HCEC 1CT (cell line): ENCODE results near the gene INSL3.
A peak's percentile ranks its signal among the peaks of the same experiment; 100 is the strongest.

ENCODE experiments used
- DNase-seq: peaks from one replicate; pipeline ENCODE4 v3.0.0-alpha.2; 2017

INSL3 gene

DNA sequence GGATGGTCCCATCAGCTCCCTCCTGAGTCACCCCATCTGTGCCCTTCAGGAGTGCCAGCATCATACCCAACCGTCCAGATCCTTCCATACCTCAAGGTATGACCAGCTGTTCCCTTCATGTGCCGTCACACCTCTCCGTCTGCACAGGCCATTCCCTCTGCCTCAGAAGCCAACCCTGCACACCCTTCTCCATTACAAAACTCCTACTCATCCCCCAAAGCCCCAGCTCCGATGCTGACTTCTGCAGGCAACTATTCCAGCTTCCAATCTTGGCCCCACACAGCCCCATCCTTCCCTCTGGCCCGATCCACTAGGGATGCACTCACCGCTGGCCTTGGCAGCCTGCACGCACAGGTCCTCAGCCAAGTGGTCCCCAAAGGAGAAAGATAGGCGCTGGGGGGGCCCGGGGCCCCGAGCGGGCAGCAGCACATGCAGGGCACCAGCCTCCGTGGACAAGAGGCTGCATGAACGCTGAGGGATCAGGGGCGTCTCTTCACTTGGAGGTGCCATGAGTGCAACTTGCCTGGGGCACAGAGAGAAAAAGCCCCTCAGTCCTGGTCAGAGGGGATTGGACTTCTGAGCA is 22.7 kb upstream of the INSL3 start:
- DNase-seq = no peak

DNA sequence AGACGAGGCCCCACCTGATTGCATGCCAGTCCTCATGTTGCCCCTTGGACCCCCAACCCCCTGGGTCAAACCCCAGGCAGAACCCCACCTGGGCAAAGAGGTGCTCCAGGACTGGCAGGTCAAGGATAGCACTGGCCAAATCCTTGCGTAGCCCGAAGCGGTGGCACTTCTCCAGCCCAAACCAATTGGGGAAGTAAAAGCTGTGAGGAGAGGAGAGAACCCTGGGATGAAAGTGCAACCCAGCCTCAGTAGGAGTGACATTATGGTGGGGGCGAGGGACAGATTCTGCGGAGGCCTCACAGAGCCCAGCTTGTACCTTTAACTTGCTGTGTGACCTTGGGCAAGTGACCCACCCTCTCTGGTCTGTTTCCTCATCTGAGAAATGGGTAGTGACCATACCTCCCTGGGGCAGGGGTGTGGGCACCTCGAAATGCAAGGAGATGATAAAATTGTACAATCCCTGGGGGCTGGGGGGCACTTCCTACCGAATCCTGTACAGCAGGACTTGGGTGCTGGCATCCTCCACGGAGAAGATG is 22.0 kb upstream of the INSL3 start:
- DNase-seq = no peak

DNA sequence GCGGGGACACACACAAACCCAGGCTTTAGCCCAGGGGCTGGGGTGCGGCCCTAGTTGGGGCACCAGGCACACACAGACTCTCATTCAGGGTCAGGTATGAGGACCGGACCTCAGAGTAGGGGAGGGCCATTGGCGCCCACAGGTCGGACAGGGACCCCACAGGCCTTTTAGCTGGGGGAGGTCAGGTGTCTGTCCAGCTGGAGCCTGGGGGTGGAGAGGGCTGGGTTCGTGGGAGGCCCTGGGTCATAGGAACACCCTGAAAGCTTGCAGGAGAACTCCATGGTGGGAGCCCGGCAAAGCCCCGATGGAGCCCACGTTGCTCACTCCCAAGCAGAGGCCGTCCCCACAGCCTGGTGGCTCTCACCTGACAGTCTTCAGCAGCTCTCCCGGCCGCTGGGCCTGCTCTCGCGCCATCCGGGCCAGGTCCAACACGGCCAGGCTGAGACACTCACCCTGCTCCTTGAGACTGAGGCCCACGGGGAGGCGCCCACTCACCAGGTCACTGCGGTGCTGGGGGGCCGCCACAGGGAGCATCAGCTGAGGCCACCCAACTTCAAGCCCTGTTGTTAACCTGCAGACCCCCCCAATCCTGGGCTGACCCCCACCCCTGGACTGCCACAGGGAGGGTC is 21.5 kb upstream of the INSL3 start:
- DNase-seq = no peak

DNA sequence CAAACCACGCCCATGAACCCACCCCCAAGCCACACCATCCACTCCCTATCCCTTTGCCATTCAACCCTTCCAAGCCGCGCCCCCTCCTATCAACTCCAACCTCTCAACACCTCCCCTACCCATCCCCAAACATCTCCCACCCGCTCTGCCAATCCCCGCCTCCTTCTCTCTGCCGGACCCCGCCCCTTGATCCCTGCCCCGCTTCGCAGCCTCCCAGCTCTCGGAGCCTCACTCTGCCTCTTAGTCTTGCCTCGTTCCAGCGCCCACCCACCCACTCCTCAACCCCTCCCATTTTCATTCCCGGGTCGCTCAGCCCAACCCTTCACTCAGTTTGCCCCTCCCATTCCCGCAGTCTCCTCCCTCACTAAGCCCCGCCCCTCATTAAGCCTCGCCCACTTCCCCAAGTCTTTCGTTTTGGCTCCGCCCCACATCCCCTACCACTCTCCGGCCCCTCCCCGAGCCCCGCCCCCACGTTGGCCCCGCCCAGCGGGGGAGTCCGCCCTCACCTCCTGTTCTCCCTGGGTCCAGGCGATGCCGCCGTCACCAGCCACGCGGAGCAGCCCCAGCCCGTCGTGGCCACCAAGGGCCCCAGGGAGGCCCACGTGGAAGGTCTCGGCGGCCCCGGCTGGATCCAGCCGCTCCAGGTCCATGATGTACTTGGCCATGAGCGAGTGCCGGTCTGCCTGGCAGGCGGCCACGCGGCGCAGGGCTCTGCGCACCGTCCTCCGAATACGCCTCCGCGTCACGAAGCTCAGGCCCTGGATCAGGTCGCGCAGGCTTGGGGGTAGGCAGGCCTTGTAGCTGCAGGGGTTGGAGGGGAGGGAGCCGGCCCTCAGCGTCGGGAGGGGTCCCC is 20.7 kb upstream of the INSL3 start:
- DNase-seq = peak; percentile 75

DNA sequence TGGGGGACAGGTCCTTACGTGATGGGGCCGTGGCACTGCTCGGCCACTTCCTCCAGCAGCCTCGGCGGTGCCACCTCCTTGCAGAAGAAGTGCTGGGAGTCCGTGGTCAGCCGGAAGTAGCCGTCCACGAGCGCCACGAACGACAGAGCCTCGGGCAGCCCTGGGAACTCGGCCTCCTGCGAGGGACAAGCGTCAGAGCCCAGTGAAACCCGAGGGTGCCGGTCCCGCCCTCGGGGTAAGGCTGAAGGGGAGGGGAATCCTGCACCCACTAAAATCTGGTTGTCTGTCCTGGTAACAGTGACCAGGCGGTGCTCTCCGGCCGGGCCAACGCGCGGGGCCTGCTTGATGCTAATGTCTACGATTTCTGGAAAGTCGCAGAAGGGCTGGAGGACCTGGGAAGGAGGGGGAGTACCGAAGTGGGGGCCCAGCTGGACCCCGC is 20.1 kb upstream of the INSL3 start:
- DNase-seq = no peak

DNA sequence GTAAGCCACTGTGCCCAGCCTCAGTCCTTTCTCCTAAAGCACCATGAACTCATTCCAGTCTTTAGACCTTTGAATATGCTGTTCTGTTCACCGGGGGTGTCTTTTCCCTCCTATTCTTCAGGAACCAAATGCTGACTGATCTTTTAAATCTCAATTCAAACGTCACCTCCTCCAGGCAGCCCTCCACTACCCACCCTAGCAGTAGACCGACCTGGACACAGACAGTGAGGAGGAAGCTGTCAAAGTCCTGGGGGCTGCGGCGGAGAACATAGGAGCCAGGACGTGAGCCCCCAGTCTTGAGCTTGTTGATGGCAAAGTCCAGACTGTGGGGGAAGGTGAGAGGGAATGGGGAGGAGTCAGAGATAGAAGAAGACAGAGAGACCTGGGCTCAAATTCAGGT is 18.7 kb upstream of the INSL3 start:
- DNase-seq = no peak

DNA sequence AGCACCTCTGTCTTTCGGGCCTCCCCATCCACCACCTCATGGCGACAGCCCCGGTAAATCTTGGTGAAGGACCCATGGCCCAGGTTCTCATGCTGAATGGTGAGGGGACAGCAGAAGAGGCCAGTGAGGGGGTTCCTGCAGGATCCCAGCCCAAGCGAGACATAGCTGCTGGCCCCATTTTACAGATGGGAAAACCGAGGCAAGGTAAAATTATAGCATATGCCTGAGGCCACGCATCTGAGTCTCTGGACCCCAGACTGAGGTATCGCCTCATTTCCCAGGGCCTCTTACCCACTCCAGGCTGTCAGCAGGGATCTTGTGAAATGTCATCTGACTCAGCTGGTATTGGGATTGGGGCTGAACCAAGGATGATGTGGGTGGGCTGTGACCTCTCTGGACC is 16.7 kb upstream of the INSL3 start:
- no peak for DNase-seq

DNA sequence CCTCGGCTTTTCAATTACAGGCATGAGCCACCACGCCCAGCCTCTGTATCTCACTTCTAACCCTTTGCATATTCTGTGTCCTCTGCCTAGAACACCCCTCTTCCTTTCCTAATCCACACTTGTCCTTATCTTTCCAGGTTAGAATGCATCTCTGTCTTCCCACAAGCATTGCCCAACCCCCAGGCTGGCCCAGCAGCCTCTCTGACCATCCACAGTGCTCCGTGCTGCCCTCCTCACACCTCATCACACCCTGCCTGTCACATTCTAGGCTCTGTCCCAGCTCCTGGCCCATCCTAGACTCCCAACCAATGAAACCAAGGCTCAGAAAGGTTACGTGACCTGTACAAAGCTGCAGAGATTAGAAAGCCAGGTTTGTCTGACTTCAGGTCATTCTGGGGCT is 15.2 kb upstream of the INSL3 start:
- no peak for DNase-seq

DNA sequence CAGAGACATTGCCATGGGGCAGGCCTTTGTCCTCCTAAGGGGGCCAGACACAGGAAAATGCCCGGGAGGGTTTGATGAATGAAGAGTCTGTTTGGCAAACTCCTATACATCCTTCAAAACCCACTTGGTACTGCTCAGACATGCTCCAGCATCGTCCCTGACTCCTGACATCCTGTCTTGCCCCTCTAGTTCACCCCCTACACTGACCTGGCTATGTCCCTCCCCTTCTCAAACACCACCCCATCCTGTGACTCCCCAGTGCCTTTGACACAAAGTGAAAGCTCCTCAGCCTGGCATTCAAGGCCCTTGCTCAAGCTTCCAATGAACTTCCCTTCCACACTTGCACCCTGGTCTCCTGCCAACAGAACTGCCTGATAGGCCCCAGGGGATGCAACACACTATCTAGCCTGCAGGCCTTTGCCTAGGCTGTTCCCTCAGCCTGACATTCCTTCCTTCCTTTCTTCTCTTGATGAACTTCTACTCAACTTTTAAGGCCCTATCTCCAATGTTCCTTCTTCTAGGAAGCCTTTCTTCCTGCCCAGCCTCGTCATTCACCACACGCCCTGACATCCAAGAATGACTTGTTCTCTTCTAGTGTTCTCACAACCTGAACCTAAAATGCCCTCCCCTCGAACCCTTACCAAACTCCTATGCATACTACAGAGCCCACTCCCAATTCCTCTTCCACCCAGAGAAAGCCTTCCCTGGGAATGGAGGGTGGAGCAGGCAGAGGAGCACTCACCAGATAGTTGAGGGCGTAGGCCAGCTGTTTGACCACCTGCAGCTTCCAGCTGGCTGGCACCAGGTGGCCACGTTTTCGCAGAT is 14.1 kb upstream of the INSL3 start:
- no peak for DNase-seq

DNA sequence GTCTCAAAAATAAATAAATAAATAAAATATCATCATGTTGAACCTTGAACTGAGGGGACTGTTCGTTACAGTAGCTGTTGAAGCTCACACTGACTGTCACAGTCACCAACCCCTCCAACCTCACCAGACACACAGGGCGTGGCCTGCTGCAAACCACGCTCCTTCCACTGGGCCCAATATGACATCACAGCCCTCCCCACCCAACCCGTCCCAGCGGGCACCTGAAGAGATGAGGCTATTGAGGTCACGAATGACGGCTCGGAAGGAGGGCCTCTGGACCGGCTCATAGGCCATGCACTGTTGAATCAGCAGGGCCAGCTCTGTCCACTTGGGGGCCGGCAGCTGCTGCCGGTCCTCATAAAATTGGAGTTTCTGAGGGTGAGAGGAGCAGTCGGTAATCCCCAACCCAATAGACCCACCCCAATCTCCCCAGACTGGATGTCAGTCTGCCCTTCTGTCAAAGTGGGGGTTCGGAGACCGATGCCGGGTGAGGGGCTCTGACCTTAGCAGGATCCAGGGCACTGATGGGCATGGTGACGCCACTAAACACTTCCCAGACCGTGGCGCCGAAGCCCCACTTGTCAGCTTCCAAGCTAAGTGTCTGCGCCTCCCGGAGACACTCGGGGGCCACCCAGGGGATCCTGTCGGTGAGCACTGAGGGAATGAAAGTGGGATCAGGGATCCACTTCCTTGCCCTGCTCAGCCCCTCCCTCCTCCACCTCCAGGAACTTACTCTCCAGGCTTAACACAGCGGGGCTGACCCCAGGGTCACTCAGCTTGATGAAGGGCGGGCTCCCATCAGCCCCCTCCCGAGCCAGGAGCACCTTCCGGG is 13.2 kb upstream of the INSL3 start:
- peak; percentile 1 for DNase-seq

DNA sequence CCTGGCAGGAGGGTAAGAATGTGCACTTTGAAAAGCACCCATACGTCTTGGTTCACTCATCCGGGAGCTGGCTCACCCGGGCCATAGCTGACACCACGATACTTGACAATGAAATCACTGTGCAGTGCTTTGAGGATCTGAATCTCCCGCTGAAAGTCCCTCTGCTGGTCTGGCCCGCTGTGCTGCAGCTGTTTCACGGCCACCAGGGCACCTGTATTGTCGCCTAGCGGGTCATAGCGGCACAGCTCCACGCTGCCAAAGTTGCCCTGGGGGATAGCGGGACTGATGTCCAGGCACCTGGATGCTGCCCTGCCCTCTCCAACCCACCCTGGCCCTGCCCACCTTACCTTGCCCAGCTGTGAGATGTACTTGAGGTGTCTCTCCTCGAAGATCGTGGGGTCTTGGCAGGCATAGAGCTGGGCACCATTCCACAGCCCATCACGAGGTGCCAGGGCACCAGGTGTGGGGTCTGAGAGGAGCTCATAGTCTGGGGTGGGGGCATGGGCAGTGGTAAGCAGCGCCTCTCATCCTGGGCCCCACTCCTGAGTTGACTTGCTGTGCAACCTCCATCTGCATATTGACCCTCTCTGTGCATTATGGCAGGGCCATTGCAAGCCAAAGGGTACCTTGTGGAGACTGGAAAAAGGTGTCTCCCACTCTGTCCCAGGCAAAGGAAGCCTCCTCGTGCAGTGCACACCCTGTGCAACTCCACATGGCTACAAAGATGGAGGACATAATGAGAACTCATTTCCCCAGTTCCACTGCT is 11.3 kb upstream of the INSL3 start:
- DNase-seq = no peak

DNA sequence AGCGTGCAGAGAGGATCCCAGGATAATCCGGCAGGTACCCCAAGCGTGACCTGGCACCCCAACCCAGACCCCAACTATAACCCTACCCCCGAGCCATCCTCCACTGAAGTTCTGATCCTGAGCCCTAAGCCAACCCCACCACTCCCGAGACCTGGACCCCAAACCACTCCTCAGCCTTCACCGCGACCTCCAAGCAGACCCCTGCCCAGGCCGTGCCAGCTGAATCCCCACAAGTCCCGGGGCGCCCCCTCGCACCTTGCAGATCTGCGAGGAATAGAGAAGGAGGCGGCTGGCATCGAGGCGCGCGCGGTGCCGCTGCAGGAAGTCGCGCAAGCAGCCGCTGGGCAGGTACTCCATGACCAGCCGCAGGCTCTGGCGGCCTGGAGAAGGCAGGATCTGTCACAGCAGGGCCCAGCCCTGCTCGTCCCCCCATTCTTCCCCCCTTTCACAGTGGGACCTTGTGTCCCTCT is 10.1 kb upstream of the INSL3 start:
- DNase-seq = no peak

DNA sequence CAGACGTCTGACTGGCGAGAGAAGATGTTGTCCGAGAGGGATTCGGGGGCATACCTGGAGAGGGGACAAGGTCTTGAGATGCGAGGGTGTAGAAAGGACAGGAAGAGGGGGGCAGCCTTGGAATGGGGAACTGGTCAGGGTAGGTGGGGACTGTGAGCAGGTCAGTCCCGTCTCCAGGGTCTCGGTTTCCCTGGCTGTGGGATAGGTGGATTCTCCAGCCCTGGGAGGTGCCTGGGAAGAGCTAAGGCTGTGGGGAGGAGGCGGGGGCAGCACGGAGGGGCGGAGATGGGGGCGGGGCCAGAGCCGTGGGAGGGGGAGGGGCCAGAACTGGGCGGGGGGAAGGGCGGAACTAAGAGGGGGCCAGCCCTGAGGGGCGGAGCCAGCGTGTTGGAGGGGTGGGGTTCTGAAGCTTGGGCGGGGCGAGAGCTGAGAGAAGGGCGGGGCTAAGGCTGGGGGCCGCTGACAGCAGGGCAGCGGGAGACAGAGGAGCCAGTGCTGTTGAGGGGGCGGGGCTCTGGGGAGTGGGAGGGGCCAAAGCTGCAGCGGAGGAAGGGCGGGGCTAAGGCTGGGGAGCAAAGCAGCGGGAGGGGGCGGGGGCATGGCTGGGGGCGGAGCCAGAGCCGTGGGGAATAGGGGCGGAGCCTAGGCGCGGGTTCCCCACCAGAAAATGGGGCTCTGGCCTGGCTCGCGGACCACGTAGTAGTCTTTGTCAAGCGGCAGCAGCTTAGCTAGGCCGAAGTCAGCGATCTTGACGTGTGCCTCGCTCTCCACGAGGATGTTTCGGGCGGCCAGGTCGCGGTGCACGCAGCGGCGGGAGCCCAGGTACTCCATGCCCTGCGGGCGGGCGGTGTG is 9.5 kb upstream of the INSL3 start:
- peak; percentile 1 for DNase-seq

DNA sequence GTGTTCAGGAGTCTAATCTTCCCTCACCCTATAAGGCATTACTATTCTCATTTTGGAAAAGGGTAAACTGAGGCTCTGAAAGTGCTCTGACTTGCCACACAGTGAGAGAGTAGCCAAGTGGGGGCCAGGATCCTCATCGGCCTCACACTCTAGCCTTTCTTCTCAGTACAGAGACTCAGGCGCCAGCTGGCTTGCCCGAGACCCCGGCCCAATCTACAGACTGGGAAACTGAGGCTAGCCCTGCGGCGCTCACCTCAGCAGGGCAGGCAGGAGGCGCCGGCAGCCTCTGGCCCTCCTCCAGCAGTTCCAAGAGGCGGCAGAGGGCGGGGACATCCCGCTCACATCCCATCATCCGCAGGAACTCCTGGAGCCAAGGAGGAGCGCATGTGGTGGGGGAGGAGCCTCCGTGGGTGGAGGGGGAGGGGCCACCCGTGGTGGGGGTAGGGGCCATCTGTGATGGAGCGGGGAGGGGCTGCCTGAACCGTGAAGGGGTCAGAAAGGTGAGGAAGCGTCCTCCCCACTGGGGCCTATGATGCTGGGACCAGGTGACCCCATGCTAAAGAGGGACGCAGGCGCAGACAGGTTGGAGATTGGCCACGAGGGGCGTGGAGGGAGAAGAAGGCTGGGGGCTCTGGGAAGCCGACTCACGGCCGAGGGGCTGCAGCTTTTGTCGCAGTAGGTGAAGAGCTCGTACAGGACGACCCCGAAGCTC is 8.7 kb upstream of the INSL3 start:
- peak; percentile 5 for DNase-seq

DNA sequence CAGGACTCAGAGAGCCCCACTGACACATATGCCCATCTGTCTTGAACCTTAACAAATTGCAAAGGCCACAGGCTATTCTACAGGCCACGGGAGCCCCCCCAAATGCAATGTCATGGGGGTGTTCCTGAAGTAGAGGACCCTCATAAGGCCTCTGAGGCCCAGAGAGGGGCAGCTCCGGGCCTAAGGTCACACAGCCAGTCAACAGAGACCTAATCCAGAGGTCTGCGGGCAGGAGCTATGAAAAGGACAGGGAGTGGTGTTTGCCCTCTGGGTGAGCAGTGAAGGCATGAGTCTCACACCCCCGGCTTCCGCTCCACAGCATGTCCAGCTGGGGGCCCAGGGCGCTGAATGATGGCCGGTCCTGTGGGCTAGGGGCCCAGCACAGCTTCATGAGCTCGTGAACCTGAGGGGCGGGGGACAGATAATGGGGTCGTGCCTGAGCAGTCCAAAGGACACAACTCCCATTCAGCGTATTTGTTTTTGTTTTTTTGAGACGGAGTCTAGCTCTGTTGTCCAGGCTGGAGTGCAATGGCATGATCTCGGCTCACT is 5.3 kb upstream of the INSL3 start:
- DNase-seq = no peak

DNA sequence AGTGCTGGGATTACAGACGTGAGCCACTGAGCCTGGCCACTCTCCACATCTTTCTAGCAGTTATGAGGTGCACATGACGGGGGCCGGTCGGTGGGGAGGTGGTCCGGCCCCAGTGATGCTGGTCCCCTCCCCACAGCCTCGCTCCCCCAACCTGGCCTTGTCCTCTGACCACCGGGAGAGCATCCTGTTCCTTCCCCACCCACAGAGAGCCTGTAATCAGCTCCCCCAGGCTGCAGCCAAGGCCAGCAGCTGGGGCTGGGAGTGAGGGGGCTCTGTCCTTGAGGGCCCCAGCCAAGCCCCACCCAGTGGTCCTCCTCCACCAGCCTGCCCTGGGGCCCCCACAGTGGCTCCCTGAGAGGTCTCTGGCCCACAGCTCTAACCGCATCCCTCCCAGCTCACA is 3.0 kb upstream of the INSL3 start:
- no peak for DNase-seq

DNA sequence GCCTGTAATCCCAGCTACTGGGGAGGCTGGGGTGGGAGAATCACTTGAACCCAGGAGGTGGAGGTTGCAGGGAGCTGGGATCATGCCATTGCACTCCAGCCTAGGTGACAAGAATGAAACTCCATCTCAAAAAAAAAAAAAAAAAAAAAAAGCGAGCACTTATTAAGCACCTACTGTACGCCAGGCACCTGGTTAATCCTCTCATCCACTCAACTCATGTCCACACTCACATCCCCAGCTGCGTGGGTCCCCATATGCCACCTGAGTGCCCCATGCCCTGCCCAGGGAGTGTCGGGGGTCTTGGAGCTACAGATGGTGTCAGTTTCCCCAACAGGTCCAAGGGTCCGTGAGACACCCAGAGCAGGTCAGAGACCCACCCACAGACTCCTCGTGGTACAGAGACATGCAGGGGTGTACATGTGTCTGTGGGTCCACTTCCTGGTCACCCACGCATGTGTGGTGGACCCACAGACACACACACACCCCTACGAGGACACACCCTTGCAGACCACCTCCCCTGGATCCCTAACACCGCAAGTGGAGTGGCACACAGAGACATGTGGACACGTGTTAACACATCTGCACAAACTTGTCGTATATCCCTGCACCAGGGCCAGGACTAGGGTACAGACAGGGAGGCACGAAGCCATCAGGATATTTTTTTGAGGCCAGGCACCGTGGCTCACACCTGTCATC is 3.5 kb downstream of the INSL3 start:
- no peak for DNase-seq

DNA sequence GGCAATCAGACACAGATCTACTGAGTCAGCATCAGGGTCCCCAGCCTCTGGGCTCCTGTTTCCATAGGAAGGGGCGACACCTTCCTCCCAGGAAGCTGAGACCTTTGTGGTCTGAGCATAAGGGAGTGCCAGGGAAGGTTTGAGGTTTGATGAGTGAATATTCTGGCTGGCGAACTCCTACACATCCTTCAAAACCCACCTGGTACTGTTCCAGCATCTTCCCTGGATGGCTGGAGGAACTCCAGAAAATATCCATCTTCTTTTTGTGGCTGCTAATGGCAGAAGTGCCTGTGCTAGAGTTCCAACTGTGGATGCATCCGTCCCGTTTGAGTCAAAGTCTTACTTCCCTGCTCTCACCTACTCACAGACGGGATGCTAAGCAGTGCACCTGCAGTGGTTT is 9.2 kb downstream of the INSL3 start:
- DNase-seq = no peak

DNA sequence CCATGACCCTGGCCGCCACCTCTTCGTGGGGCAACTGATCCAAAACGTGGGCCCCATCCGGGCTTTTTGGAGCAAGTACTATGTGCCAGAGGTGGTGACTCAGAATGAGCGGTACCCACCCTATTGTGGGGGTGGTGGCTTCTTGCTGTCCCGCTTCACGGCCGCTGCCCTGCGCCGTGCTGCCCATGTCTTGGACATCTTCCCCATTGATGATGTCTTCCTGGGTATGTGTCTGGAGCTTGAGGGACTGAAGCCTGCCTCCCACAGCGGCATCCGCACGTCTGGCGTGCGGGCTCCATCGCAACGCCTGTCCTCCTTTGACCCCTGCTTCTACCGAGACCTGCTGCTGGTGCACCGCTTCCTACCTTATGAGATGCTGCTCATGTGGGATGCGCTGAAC is 9.6 kb downstream of the INSL3 start:
- no peak for DNase-seq
